SHP77 (cell line): ENCODE measurements around the gene LRRC23.
A peak's percentile ranks its signal among the peaks of the same experiment; 100 is the strongest.
"Not testable (repeated sequence)": the region's sequence is repeated elsewhere in the genome, so short reads cannot be mapped to it uniquely, and the experiment has no call there.

Source experiments
- DNase-seq, 2 experiments: peaks; one replicate each; lab custom pipeline; 2025; lab: John Stamatoyannopoulos, UW

LRRC23 gene

GRCh38 chr12:6872073-6873048 is 32.3 kb upstream of the LRRC23 start:
- DNase-seq, result peak in 1 of 2 experiments; percentile 37

GRCh38 chr12:6873094-6874014 is 31.3 kb upstream of the LRRC23 start, which contains the start of gene SPSB2:
SPSB2 (minus strand) TSS chr12:6873303; CDS start chr12:6872901, 402 bp downstream.
- DNase-seq, result peak; percentile 81 to 83

GRCh38 chr12:6874015-6874368 is 30.6 kb upstream of the LRRC23 start:
- DNase-seq, result not testable (repeated sequence)

DNA sequence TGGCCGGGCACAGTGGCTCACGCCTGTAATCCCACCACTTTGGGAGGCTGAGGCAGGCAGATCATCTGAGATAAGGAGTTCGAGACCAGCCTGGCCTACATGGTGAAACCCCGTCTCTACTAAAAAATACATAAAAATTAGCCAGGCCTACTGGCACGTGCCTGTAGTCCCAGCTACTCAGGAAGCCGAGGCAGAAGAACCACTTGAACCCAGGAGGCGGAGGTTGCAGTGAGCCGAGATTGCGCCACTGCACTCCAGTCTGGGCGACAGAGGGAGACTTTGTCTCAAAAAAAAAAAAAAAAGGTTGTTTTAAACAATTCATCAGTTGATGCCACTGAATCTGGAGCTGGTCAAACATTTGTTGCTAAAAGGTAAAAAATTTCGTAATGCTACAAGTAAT is 24.8 kb upstream of the LRRC23 start:
- DNase-seq, result not testable (repeated sequence)

GRCh38 chr12:6883252-6883651 is 21.4 kb upstream of the LRRC23 start:
- no peak for DNase-seq

DNA sequence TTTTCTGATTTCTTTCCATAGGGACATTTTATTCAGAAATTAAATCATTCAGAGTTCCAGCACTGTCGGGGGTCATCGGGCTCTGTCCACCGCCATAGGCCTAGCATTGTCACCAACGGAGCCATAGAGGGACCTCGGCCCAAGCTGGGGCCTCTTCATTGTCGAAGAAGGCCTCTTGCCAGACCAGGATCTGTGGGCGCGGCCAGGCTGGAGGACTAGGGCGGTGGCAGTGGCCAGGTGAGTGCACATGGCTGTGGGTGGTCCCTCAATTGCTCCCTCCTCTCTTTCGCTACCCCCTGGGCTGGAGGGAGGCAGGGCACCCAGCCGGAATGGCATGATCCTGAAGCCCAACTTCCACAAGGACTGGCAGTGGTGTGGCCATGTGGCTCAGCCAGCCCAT is 20.9 kb upstream of the LRRC23 start:
- no peak for DNase-seq

DNA sequence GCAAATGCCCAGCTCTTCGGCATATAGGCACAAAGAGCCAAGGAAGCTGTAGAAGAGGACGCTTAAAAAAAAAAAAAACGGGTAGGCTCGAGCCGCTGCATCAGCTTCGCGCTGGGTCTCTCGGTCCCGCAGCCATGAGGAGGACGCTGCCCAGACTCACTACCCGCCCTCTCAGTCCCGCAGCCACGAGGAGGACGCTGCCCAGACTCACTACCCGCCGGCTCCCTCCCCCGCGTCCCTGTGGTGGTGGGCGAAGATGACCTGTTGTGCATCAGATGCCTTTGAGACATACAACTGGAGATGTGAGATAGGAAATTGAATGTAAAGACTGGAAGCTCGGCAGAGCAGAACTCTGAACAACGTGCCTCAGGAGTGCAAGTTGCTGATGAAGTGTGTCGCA is 20.1 kb upstream of the LRRC23 start:
- DNase-seq, result no peak

- not testable (repeated sequence) for DNase-seq
Measured at GRCh38 chr12:6886206-6886999, 18.2 kb upstream of the LRRC23 start.

- DNase-seq, result no peak
Measured at GRCh38 chr12:6887460-6887859, 17.2 kb upstream of the LRRC23 start.

DNA sequence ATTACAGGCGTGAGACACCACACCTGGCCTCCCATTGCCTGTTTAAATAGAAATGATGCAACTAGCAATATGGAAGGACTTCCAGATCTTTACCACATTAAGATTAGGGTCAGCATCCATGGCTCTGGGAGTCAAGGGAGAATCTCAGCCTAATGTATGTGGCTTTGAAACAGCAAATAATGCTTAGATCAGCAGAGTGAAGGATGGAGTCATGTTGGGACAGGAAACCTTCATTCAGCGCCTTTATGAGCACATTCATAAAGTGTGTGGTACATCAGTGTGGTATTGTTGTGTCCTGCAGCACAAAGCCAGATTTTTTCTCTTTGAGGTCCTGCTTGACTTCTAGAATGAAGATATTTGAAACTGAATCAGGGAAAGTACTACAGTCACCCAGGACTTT is 16.3 kb upstream of the LRRC23 start:
- no peak for DNase-seq

DNA sequence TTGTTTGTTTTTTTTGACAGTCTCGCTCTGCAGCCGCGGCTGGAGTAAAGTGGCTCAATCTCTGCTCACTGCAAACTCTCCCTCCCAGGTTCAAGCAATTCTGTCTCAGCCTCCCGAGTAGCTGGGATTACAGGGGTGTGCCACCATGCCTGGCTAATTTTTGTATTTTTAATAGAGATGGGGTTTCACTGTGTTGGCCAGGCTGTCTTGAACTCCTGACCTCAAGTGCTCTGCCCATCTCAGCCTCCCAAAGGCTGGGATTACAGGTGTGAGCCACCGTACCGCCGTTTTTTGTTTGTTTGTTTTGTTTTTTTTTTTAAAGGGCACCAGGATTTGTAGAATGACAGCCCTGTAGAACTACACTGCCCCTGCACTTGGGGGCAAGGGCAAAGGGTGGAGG is 15.8 kb upstream of the LRRC23 start:
- not testable (repeated sequence) for DNase-seq

DNA sequence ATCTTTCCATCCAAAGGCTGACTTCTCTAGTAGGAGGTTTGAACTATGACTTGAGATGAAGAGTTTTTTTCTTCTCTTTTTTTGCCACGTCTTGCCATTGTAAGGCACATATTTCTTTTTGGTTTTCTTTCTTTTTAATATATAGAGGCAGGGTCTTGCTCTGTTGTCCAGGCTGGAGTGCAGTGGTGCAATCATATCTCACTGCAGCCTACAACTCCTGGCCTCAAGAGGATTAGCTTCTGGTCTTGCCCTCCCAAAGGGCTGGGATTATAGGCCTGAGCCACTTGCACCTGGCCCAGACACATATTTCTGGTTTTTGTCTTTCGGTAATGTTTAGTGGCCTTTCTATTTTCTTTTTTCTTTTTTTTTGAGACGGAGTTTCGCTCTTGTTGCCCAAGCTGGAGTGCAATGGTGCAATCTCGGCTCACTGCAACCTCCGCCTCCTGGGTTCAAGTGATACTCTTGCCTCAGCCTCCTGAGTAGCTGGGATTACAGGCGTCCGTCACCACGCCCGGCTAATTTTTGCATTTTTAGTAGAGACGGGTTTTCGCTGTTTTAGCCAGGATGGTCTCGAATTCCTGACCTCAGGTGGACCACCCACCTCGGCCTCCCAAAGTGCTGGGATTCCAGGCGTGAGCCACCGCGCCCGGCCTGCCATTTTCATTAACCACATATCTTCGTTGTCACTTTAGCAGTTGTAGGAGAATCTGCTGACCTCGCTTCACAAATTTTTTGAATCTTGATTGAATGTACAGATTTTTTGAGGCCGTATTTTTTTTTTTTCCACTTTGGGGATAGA is 14.6 kb upstream of the LRRC23 start:
- DNase-seq, result not testable (repeated sequence)

GRCh38 chr12:6890789-6891645 is 13.6 kb upstream of the LRRC23 start:
- peak; percentile 68 to 79 for DNase-seq

DNA sequence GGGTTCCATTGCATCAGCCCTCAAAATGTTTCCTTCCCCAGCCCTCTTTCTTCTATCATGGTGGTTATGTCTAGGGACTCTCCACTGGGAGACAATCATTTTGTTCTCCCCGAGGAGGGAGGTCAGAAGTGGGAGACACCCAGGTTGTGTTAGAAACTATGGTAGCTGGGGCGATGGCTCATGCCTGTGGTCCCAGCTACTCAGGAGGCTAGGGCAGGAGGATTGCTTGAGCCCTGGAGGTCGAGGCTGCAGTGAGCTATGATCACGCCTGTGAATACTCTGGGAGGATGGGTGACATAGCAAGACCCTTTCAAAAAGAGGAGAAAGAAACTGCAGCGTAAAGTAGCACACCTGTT is 13.0 kb upstream of the LRRC23 start:
- DNase-seq, result no peak

- DNase-seq, result not testable (repeated sequence)
Measured at GRCh38 chr12:6892683-6893082, 11.9 kb upstream of the LRRC23 start.

- no peak for DNase-seq
Measured at GRCh38 chr12:6894321-6894720, 10.3 kb upstream of the LRRC23 start.

DNA sequence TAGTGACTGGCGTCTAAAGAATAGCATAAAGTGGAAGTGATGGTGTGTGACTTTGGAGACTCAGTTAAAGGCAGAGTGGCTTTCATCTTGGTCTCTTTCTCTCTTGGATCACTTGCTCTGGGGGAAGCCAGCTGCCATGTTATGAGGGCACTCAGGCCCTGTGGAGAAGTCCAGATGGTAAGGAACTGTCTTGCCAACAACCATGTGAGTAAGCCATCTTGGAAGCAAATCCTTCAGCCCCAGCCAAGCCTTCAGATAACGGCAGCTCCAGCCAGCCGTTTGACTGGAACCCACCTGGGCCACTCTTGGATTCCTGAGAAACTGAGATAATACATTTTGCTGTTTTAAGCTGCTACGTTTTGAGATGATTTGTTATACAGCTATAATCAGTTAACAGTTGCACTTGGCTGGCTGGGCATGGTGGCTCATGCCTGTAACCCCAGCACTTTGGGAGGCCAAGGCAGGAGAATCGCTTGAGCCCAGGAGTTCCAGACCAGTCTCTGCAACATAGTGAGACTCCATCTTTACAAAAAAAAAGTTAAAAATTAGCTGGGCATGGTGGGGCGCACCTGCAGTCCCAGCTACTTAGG is 7.7 kb upstream of the LRRC23 start:
- no peak for DNase-seq

GRCh38 chr12:6899427-6899826 is 5.2 kb upstream of the LRRC23 start:
- DNase-seq, result no peak

DNA sequence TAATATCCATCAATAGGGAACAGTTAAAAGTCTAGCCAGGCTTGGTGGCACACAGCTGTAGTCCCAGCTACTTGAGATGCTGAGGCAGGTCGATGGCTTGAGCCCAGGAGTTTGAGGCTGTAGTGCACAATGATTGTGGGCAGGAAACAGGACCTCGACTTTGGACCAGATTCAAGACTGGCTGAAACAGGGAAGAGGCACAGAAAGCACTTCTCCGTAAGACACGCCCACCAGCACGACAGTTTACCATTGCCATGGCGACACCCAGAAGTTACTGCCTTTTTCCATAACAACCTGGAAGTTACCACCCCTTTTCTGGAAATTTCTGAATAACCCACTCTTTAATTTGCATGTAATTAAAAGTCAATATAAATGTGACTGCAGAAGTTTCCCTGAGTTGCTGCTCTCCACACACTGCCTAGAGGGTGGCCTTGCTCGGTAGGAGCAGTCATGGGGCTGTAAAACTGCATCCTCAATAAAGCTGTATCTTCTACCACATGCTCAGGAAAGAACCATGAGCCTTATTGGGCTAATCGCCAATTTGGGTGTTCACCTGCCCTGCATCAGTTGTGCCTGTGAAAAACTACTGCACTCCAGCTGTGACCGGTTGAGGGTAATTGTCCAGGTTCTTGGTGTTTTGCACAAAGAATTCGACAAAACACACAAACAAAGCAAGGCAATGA is 4.6 kb upstream of the LRRC23 start:
- DNase-seq, result no peak
